Gastroesophageal sphincter (tissue), 4 donors: ENCODE data around the gene HDAC4. TPM values are rescaled to one million over a fixed set of nuclear protein-coding genes. Genes with fewer than 3 reads are reported as not detected.

Experiments
- ATAC-seq: fragments of 150-250 bp; one replicate; pipeline ENCODE4 v1.9.1; 2016; ENCODE audit warnings: mild to moderate bottlenecking, moderate library complexity
- H3K27ac ChIP-seq, 4 donors: fragments of 200-600 bp; sonication (generic) in 3 of 4; 1 replicate in 3 of 4; 2 replicates in 1 of 4; pipeline ENCODE4 v1.5.1; 2016 to 2019
- H3K27me3 ChIP-seq: fragments of 200-600 bp; sonication (generic); one replicate; pipeline ENCODE4 v1.5.1; 2019
- H3K36me3 ChIP-seq, 2 donors: fragments of 200-600 bp; sonication (generic); one replicate each; pipeline ENCODE4 v1.5.1; 2019; ENCODE audit warnings: control low read depth in 1 of 2
- H3K4me1 ChIP-seq, 3 donors: fragments of 200-600 bp; sonication (generic); 1 replicate in 2 of 3; 2 replicates in 1 of 3; pipeline ENCODE4 v1.5.1; 2016 to 2019; ENCODE audit warnings: control low read depth in 2 of 3
- H3K4me3 ChIP-seq, 2 donors: fragments of 200-600 bp; sonication (generic); one replicate each; pipeline ENCODE4 v1.5.1; 2019; ENCODE audit warnings: mild to moderate bottlenecking in 1 of 2, moderate library complexity in 1 of 2
- H3K9me3 ChIP-seq, 3 donors: fragments of 200-600 bp; sonication (generic); one replicate each; pipeline ENCODE4 v1.5.1; 2017 to 2019; ENCODE audit warnings: control low read depth in 2 of 3
- CTCF ChIP-seq, 4 experiments: fragments of 200-600 bp in 2 of 4; fragments of 450-650 bp in 2 of 4; sonication (generic) in 1 of 4; IDR thresholded peaks; one replicate each; pipeline ENCODE4 v1.5.1; 2017 to 2019; ENCODE audit warnings: antibody characterized with exemption in 4 of 4, mild to moderate bottlenecking in 2 of 4, moderate library complexity in 2 of 4
- EP300 ChIP-seq: sonication (generic); formaldehyde crosslinking; IDR thresholded peaks from one replicate; pipeline ENCODE4 v1.6.1; 2017; ENCODE audit warnings: antibody characterized with exemption, mild to moderate bottlenecking
- POLR2A ChIP-seq, 2 donors: fragments of 450-650 bp; IDR thresholded peaks; one replicate each; pipeline ENCODE4 v1.6.1; 2017; ENCODE audit warnings: antibody characterized with exemption in 2 of 2, mild to moderate bottlenecking in 2 of 2, moderate library complexity in 1 of 2
- POLR2AphosphoS5 ChIP-seq: sonication (generic); formaldehyde crosslinking; IDR thresholded peaks from one replicate; pipeline ENCODE4 v1.6.1; 2017; ENCODE audit warnings: antibody characterized with exemption
- WGBS, 2 donors: methylation state at CpG; one replicate each; pipeline ENCODE4 v1.1.5; 2018; ENCODE audit warnings: low coverage in 1 of 2; 5-methylcytosine and 5-hydroxymethylcytosine counted together
- total RNA-seq, 4 donors: library from RNA; depleted of rRNA; stranded (reverse); fragments of >200 nt; gene quantifications; one replicate each; pipeline ENCODE4 v1.1.0, GENCODE V29; 2016

HDAC4 gene
- total RNA-seq, 4 donors from 2014 or later = 41.3 to 104 (median 85.8) TPM

- Histone ChIP-seq H3K9me3 (no peaks in the 10 kb centered on the region), H3K4me3 (peak overlapping the region in 1 of 2 donors; percentile 31), H3K27me3 (no peaks in the 10 kb centered on the region), H3K4me1 (peaks cover 0 to 77% (median 29%) of the 10 kb centered on the region in 3 donors), H3K36me3 (peaks cover 0 to 8% of the 10 kb centered on the region in 2 donors), H3K27ac (peak overlapping the region; percentile 0 to 86 (median 80))
- TF ChIP-seq EP300 = no peak
- TF ChIP-seq CTCF (IDR thresholded peaks at IDR 0.05) = no peak
- no peak for TF ChIP-seq POLR2AphosphoS5
- TF ChIP-seq POLR2A (IDR thresholded peaks at IDR 0.05) = no peak
- peak; percentile 64 for ATAC-seq
- WGBS, 2 donors = 23 to 28% methylated on average over 5 to 13 of the region's 29 CpGs
Observed at GRCh38 chr2:239239607-239240413, 161.0 kb downstream of the HDAC4 start.

- Histone ChIP-seq H3K9me3 (no peaks in the 10 kb centered on the region), H3K27me3 (no peaks in the 10 kb centered on the region), H3K36me3 (peaks cover 0 to 9% of the 10 kb centered on the region in 2 donors), H3K4me3 (no peak overlapping the region), H3K27ac (peak overlapping the region in 3 of 4 donors; percentile 74 to 86 (median 85)), H3K4me1 (peaks cover 0 to 77% (median 24%) of the 10 kb centered on the region in 3 donors)
- TF ChIP-seq POLR2AphosphoS5 = no peak
- ATAC-seq = no peak
- WGBS, 2 donors = 84 to 90% methylated on average over 6 of the region's 15 CpGs
Observed at GRCh38 chr2:239238839-239239606, 161.8 kb downstream of the HDAC4 start.

GRCh38 chr2:239238381-239238780, 162.4 kb downstream of the HDAC4 start:
- H3K36me3 ChIP-seq = peaks cover 0 to 9% of the 10 kb centered on the region in 2 donors
- H3K27me3 ChIP-seq = no peaks in the 10 kb centered on the region
- H3K27ac ChIP-seq = peak overlapping the region in 3 of 4 donors; percentile 74 to 86 (median 85)
- peaks cover 0 to 76% (median 24%) of the 10 kb centered on the region in 3 donors for H3K4me1 ChIP-seq
- no peak for ATAC-seq
- 73 to 78% methylated on average over 2 to 4 of the region's 5 CpGs for WGBS, 2 donors
- no peak overlapping the region for H3K4me3 ChIP-seq
- TF ChIP-seq CTCF (IDR thresholded peaks at IDR 0.05) = no peak
- TF ChIP-seq POLR2AphosphoS5 = no peak
- no peak for TF ChIP-seq POLR2A (IDR thresholded peaks at IDR 0.05)
- TF ChIP-seq EP300 = no peak
- no peaks in the 10 kb centered on the region for H3K9me3 ChIP-seq

GRCh38 chr2:239236808-239237205, 164.0 kb downstream of the HDAC4 start:
- Histone ChIP-seq H3K4me3 (no peak overlapping the region), H3K27me3 (no peaks in the 10 kb centered on the region), H3K4me1 (peaks cover 0 to 86% (median 24%) of the 10 kb centered on the region in 3 donors), H3K9me3 (no peaks in the 10 kb centered on the region), H3K27ac (peak overlapping the region in 1 of 4 donors; percentile 43), H3K36me3 (peaks cover 0 to 9% of the 10 kb centered on the region in 2 donors)
- WGBS, 2 donors = 83 to 86% methylated on average over 7 to 8 of the region's 9 CpGs
- ATAC-seq = no peak
- TF ChIP-seq EP300 (no peak), POLR2A (IDR thresholded peaks at IDR 0.05) (no peak), CTCF (IDR thresholded peaks at IDR 0.05) (no peak), POLR2AphosphoS5 (no peak)

GRCh38 chr2:239236043-239236807, 164.6 kb downstream of the HDAC4 start:
- Histone ChIP-seq H3K36me3 (peaks cover 0 to 9% of the 10 kb centered on the region in 2 donors), H3K9me3 (no peaks in the 10 kb centered on the region), H3K4me3 (no peak overlapping the region), H3K27me3 (no peaks in the 10 kb centered on the region), H3K27ac (peak overlapping the region in 1 of 4 donors; percentile 43), H3K4me1 (peaks cover 0 to 85% (median 24%) of the 10 kb centered on the region in 3 donors)
- WGBS, 2 donors = 77 to 93% methylated on average over 8 to 9 of the region's 20 CpGs
- no peak for ATAC-seq
- TF ChIP-seq EP300 (no peak), CTCF (IDR thresholded peaks at IDR 0.05) (no peak), POLR2AphosphoS5 (no peak), POLR2A (IDR thresholded peaks at IDR 0.05) (no peak)
